Stomach smooth muscle (tissue), 2 donors: ENCODE measurements around the gene DPYD.
A peak's percentile ranks its signal among the peaks of the same experiment; 100 is the strongest.

Experiments used
- H3K27ac ChIP-seq: one replicate; pipeline ENCODE4 v1.7.0; 2013; ENCODE audit warnings: mild to moderate bottlenecking, low read length, inconsistent platforms
- H3K27me3 ChIP-seq, 2 donors: one replicate each; pipeline ENCODE4 v1.7.0; 2013; ENCODE audit warnings: low read length in 2 of 2; ENCODE audit not compliant: insufficient read depth in 2 of 2, control insufficient read depth in 1 of 2
- H3K36me3 ChIP-seq, 2 donors: one replicate each; pipeline ENCODE4 v1.7.0; 2013; ENCODE audit warnings: low read length in 2 of 2; ENCODE audit not compliant: control insufficient read depth in 2 of 2, insufficient read depth in 2 of 2
- H3K4me1 ChIP-seq: one replicate; pipeline ENCODE4 v1.7.0; 2013; ENCODE audit warnings: low read length; ENCODE audit not compliant: control insufficient read depth, insufficient read depth
- H3K4me3 ChIP-seq, 2 donors: one replicate each; pipeline ENCODE4 v1.7.0; 2013; ENCODE audit warnings: low read length in 2 of 2
- H3K9ac ChIP-seq, 2 donors: one replicate each; pipeline ENCODE4 v1.7.0; 2013; ENCODE audit warnings: low read length in 2 of 2, mild to moderate bottlenecking in 1 of 2
- H3K9me3 ChIP-seq, 2 donors: one replicate each; pipeline ENCODE4 v1.7.0; 2013; ENCODE audit warnings: low read length in 2 of 2; ENCODE audit not compliant: control insufficient read depth in 2 of 2
- donor health status: healthy.
- donor health status: Pancreatic carcinoma.

The DPYD gene

GRCh38 chr1:97925151-97925550 is 4.3 kb upstream of the DPYD start:
- Histone ChIP-seq H3K9ac (no peak overlapping the region), H3K4me1 (no peaks in the 10 kb centered on the region), H3K9me3 (no peaks in the 10 kb centered on the region)

GRCh38 chr1:97923811-97924210 is 3.0 kb upstream of the DPYD start:
- H3K4me3 ChIP-seq, result no peak overlapping the region
- no peak overlapping the region for H3K9ac ChIP-seq
- H3K27ac ChIP-seq, result no peak overlapping the region
- H3K9me3 ChIP-seq, result no peaks in the 10 kb centered on the region
- no peaks in the 10 kb centered on the region for H3K4me1 ChIP-seq
- H3K36me3 ChIP-seq, result no peaks in the 10 kb centered on the region
- no peaks in the 10 kb centered on the region for H3K27me3 ChIP-seq

More at GRCh38 chr1:97925151-97925550, 4.3 kb upstream of the DPYD start:
- Histone ChIP-seq H3K36me3 (no peaks in the 10 kb centered on the region), H3K4me3 (no peak overlapping the region), H3K27ac (no peak overlapping the region), H3K27me3 (no peaks in the 10 kb centered on the region)

DNA sequence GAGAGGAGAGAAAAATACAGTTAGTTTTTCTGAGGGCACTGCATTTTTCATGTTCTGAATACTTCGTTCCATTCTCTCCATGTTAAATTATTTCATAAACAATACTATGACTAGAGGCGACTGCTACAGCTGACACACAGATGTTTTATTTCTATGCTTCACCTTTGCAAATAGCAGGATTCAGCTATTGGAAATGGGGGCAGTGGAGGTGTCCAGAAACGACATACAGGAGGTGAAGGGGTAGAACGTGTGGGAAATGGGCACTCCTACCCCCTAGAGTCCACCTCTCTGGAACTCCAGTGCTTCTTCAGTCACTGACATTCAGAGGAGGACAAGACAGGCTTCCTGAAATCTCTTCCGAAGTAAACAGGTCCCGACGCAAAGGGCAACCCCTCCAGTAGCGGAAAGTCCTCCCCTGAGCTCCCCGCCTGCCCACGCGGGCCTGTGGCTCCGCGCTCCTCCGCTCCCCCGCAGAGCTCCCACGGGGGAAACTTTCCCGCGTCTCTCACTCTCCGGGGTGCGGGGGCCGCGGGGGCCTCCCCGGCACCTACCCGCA is 480 bp downstream of the DPYD start:
- no peaks in the 10 kb centered on the region for H3K27me3 ChIP-seq

DNA sequence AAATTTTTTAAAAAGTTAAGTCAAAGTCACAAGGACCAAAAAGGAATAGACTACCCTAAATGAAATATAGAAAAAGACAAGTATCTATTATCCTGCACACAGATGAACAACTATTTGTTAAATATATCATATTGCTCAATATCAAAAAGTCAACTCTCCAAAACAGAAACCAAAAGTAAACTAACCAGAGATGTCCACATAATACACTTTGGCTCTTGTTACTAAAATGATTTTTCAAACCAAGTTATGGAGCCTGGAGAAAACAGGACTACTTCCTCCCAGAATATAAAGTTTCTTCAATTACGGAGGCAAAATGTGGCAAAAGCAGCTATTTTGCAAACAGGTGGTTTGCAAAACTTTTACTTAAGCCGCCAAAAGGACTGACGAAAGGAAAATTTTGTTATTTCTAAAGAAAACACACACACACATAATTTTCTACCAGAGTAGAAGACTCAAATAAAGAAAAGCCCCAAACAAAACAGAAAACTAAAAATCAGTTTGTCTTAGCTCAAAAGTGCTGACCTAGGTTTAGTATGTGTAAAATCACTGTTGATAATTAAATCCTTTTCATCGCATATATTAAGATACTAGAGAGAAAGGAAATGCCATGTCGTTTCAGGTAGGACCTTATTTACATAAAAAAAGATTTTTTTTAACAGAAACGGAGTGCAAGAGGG is 1.1 kb downstream of the DPYD start:
- peak overlapping the region; percentile 86 to 96 for H3K4me3 ChIP-seq
- peak overlapping the region; percentile 79 to 88 for H3K9ac ChIP-seq
- no peak overlapping the region for H3K27ac ChIP-seq
- H3K9me3 ChIP-seq, result no peaks in the 10 kb centered on the region
- no peaks in the 10 kb centered on the region for H3K27me3 ChIP-seq
- no peaks in the 10 kb centered on the region for H3K4me1 ChIP-seq
- H3K36me3 ChIP-seq, result no peaks in the 10 kb centered on the region

More for the DNA sequence above, 480 bp downstream of the DPYD start:
- Histone ChIP-seq H3K4me1 (no peaks in the 10 kb centered on the region), H3K36me3 (no peaks in the 10 kb centered on the region), H3K9ac (peak overlapping the region; percentile 79 to 88), H3K9me3 (no peaks in the 10 kb centered on the region), H3K4me3 (peak overlapping the region; percentile 86 to 96), H3K27ac (peak overlapping the region; percentile 60)

- Histone ChIP-seq H3K4me1 (no peaks in the 10 kb centered on the region), H3K27me3 (no peaks in the 10 kb centered on the region), H3K27ac (no peak overlapping the region), H3K36me3 (no peaks in the 10 kb centered on the region), H3K9ac (no peak overlapping the region), H3K9me3 (no peaks in the 10 kb centered on the region), H3K4me3 (peak overlapping the region in 1 of 2 donors; percentile 10)
These were observed 1.9 kb downstream of the DPYD start for GRCh38 chr1:97918961-97919360.

GRCh38 chr1:97913506-97914139 is 7.2 kb downstream of the DPYD start:
- H3K4me1 ChIP-seq, result no peaks in the 10 kb centered on the region
- H3K36me3 ChIP-seq, result no peaks in the 10 kb centered on the region
- no peak overlapping the region for H3K4me3 ChIP-seq
- H3K27me3 ChIP-seq, result no peaks in the 10 kb centered on the region
- no peak overlapping the region for H3K9ac ChIP-seq
- no peak overlapping the region for H3K27ac ChIP-seq
- H3K9me3 ChIP-seq, result no peaks in the 10 kb centered on the region

- H3K27me3 ChIP-seq, result no peaks in the 10 kb centered on the region
- no peaks in the 10 kb centered on the region for H3K4me1 ChIP-seq
- H3K36me3 ChIP-seq, result no peaks in the 10 kb centered on the region
- H3K4me3 ChIP-seq, result no peak overlapping the region
- H3K9ac ChIP-seq, result no peak overlapping the region
- no peak overlapping the region for H3K27ac ChIP-seq
- no peaks in the 10 kb centered on the region for H3K9me3 ChIP-seq
These were observed 9.3 kb downstream of the DPYD start for GRCh38 chr1:97911266-97912215.

DNA sequence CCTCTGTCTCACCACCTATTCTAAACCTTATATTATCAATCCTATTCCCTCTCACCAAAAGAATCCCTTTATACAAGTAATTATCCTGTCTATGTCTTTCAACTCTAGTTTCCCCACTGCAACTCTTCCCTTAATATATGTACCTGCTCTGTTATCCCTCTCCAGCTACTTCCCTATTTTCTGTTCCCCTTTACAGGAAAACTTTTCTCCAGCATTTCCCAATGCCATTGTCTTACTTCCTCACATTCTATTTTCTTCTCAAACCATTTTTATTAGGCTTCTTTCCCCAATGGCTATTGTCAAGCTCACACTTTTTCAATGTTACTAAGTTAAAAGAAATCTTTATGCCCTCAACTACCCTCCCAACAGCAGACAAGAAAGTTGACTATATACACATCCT is 11.6 kb downstream of the DPYD start:
- Histone ChIP-seq H3K9ac (no peak overlapping the region), H3K27ac (no peak overlapping the region), H3K4me3 (no peak overlapping the region), H3K9me3 (no peaks in the 10 kb centered on the region), H3K27me3 (no peaks in the 10 kb centered on the region), H3K36me3 (no peaks in the 10 kb centered on the region), H3K4me1 (no peaks in the 10 kb centered on the region)

DNA sequence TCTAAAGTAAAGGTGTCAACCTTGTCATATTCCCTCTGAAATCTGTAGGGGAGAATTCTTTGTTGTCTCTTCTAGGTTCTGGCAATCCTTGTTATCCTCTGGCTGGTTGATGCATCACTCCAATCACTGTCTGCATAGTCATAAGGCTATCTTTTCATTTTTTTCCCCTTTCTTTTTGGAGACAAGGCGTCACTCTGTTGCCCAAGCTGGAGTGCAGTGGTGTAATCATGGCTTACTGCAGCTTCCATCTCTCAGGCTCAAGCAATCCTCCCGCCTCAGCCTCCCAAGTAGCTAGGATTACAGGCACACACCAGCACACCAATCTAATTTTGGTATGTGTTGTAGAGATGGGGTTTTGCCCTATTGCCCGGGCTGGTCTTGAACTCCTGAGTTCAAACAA is 12.9 kb downstream of the DPYD start:
- Histone ChIP-seq H3K9ac (no peak overlapping the region), H3K4me3 (no peak overlapping the region), H3K27ac (no peak overlapping the region), H3K27me3 (no peaks in the 10 kb centered on the region), H3K9me3 (no peaks in the 10 kb centered on the region), H3K4me1 (peaks cover 5% of the 10 kb centered on the region), H3K36me3 (no peaks in the 10 kb centered on the region)

DNA sequence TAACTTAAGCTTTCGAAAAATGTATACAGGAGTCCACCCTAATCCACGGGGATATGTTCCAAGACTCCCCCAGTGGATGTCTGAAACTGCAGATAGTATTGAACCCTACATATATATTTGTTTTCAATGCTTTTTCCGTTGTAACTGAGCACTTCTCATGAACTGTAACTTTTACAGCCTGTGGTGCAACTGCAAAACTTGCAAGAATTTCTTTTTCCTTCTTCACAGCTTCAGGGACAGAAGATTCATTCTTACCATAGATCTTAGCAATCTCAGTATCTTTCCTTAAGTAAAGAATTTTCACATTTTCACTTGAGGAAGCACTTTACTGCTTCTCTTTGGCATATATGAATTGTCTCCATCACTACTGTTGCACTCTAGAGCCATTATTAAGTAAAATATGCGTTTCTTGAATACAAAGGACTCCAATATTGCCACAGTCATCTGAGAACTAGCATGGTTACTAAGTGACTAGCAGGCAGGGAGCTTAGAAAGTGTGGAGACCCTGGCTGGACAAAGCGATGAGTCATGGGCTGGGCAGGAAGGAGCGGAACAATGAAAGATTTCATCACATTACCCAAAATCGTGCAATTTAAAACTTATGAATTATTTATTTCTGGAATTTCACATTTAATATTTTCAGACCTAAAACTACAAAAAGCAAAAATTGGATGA is 14.1 kb downstream of the DPYD start:
- no peaks in the 10 kb centered on the region for H3K36me3 ChIP-seq
- no peak overlapping the region for H3K9ac ChIP-seq
- no peaks in the 10 kb centered on the region for H3K27me3 ChIP-seq
- H3K27ac ChIP-seq, result no peak overlapping the region
- no peaks in the 10 kb centered on the region for H3K9me3 ChIP-seq
- no peak overlapping the region for H3K4me3 ChIP-seq
- H3K4me1 ChIP-seq, result peaks cover 5% of the 10 kb centered on the region
